PC-9 (cell line): ENCODE measurements around the gene APOL6. TPM values are rescaled to one million over a fixed set of nuclear protein-coding genes. Genes with fewer than 3 reads are reported as not detected.
A peak's percentile ranks its signal among the peaks of the same experiment; 100 is the strongest.
"Not testable (repeated sequence)": the region's sequence is repeated elsewhere in the genome, so short reads cannot be mapped to it uniquely, and the experiment has no call there.

Experiments
- BruUV-seq: library from RNA; stranded (reverse); fragments of 400-500 nt; replicated peaks from 2 replicates; lab custom pipeline; 2021; lab: Mats Ljungman, UMichigan
- CTCF ChIA-PET: fragments of 300-600 bp; sonication (Branson Sonifier 250); formaldehyde crosslinking; loops from one replicate; lab custom pipeline; 2022; ENCODE audit warnings: antibody characterized with exemption; lab: Charles Lee
- POLR2A ChIA-PET: fragments of 300-600 bp; sonication (Branson Sonifier 250); formaldehyde crosslinking; loops from one replicate; lab custom pipeline; 2022; ENCODE audit warnings: antibody characterized with exemption; ENCODE audit not compliant: unreplicated experiment; lab: Charles Lee
- DNase-seq, 2 experiments: peaks; one replicate each; pipeline versions ENCODE4 v3.0.0 to v3.0.0-alpha.2; 2015 to 2022; ENCODE audit warnings: mixed read lengths in 1 of 2
- H2AFZ ChIP-seq: fragments of 200-600 bp; sonication (generic); 2 replicates; pipeline ENCODE4 v1.8.1; 2017; ENCODE audit warnings: antibody characterized with exemption
- H3F3A ChIP-seq: fragments of 200-600 bp; sonication (generic); 2 replicates; pipeline ENCODE4 v1.8.1; 2017; ENCODE audit warnings: antibody characterized with exemption, mild to moderate bottlenecking, low read depth; ENCODE audit not compliant: insufficient read depth
- H3K27ac ChIP-seq: fragments of 200-600 bp; sonication (generic); 2 replicates; pipeline ENCODE4 v1.6.1; 2016; ENCODE audit warnings: mixed run types
- H3K27me3 ChIP-seq: fragments of 200-600 bp; sonication (generic); 2 replicates; pipeline ENCODE4 v1.6.1; 2016; ENCODE audit warnings: low read depth, mixed run types; ENCODE audit not compliant: insufficient read depth
- H3K36me3 ChIP-seq: fragments of 200-600 bp; sonication (generic); 2 replicates; pipeline ENCODE4 v1.6.1; 2016; ENCODE audit warnings: low read depth, mixed run types
- H3K4me1 ChIP-seq: fragments of 200-600 bp; sonication (generic); replicated peaks from 2 replicates; pipeline ENCODE4 v1.6.1; 2016; ENCODE audit warnings: mixed run types; ENCODE audit not compliant: insufficient read depth
- H3K4me2 ChIP-seq: fragments of 200-600 bp; sonication (generic); 2 replicates; pipeline ENCODE4 v1.6.1; 2017; ENCODE audit warnings: mixed run types
- H3K4me3 ChIP-seq: fragments of 200-600 bp; sonication (generic); 2 replicates; pipeline ENCODE4 v1.6.1; 2016; ENCODE audit warnings: mixed run types
- H3K79me2 ChIP-seq: fragments of 200-600 bp; sonication (generic); 2 replicates; pipeline ENCODE4 v1.6.1; 2017; ENCODE audit warnings: low read depth, mixed run types
- H3K9me2 ChIP-seq: fragments of 200-600 bp; sonication (generic); 2 replicates; pipeline ENCODE4 v1.8.1; 2017; ENCODE audit warnings: mild to moderate bottlenecking; ENCODE audit not compliant: insufficient read depth
- H3K9me3 ChIP-seq: fragments of 200-600 bp; sonication (generic); 2 replicates; pipeline ENCODE4 v1.8.1; 2016; ENCODE audit warnings: low read depth; ENCODE audit not compliant: insufficient read depth
- H4K20me1 ChIP-seq: fragments of 200-600 bp; sonication (generic); 2 replicates; pipeline ENCODE4 v1.8.1; 2017; ENCODE audit not compliant: insufficient read depth
- CTCF ChIP-seq: fragments of 200-600 bp; sonication (generic); conservative IDR thresholded peaks from 2 replicates; pipeline ENCODE4 v1.6.1; 2017; ENCODE audit warnings: mixed run types, antibody characterized with exemption, mild to moderate bottlenecking, moderate library complexity
- EZH2 ChIP-seq: fragments of 200-600 bp; sonication (generic); IDR thresholded peaks from 2 replicates; pipeline ENCODE4 v1.8.0; 2017; ENCODE audit warnings: antibody characterized with exemption, low read depth
- intact Hi-C: fragments of 100-400 bp; cut with micrococcal nuclease; formaldehyde crosslinking; loops from one replicate; pipeline ENCODE4 v1.10.0; 2022; ENCODE audit not compliant: unreplicated experiment
- total RNA-seq: library from RNA; stranded (reverse); gene quantifications from 2 replicates; pipeline ENCODE4 v1.2.3, GENCODE V29; 2021

APOL6 gene
- total RNA-seq, 1 experiment from 2014 or later = 18.6 TPM

GRCh38 chr22:35621451-35621850, 26.8 kb upstream of the APOL6 start:
- peaks cover 10% of the 10 kb centered on the region for H3K79me2 ChIP-seq
- no peaks in the 10 kb centered on the region for H3K9me2 ChIP-seq
- H3F3A ChIP-seq = peaks cover 22% of the 10 kb centered on the region
- H2AFZ ChIP-seq = no peak overlapping the region
- ChIA-PET POLR2A (interaction anchor here (0.7 kb wide), 1 partner anchor 38 kb away, joined by 4 read pairs; no protein-coding TSS in a partner anchor), CTCF (interaction anchor here (1.2 kb wide), 1 partner anchor 444 kb away, joined by 3 read pairs; no protein-coding TSS in a partner anchor)
- peak overlapping the region; percentile 48; the same call in 1 of the 2 replicates for H3K4me3 ChIP-seq
- H3K4me2 ChIP-seq = peak overlapping the region; percentile 88
- H3K27me3 ChIP-seq = no peaks in the 10 kb centered on the region
- H3K27ac ChIP-seq = peak overlapping the region; percentile 83
- no peak for TF ChIP-seq CTCF
- intact Hi-C loops = loop anchor here (5.0 to 10.0 kb wide), 3 partner anchors 84 to 653 kb away; no protein-coding TSS in a partner anchor
- no peaks in the 10 kb centered on the region for H3K9me3 ChIP-seq
- no TSS peak for BruUV-seq
- no peaks in the 10 kb centered on the region for H3K36me3 ChIP-seq
- H3K4me1 ChIP-seq = peaks cover 38% of the 10 kb centered on the region
- no peaks in the 10 kb centered on the region for H4K20me1 ChIP-seq
- no peak for DNase-seq

GRCh38 chr22:35622191-35622913, 25.9 kb upstream of the APOL6 start:
- no peak for TF ChIP-seq CTCF
- no peak for TF ChIP-seq EZH2
- Histone ChIP-seq H3K9me3 (no peaks in the 10 kb centered on the region), H3K4me2 (peak overlapping the region; percentile 88), H3K9me2 (no peaks in the 10 kb centered on the region), H3K79me2 (peaks cover 10% of the 10 kb centered on the region), H3K4me3 (peak overlapping the region; percentile 48; the same call in 1 of the 2 replicates), H3K36me3 (no peaks in the 10 kb centered on the region), H3K27me3 (no peaks in the 10 kb centered on the region), H4K20me1 (no peaks in the 10 kb centered on the region), H3F3A (peaks cover 28% of the 10 kb centered on the region), H2AFZ (no peak overlapping the region), H3K27ac (peak overlapping the region; percentile 83), H3K4me1 (peaks cover 44% of the 10 kb centered on the region)
- BruUV-seq = no TSS peak
- POLR2A ChIA-PET = interaction anchor here (0.6 to 1.3 kb wide), 6 partner anchors 28 to 502 kb away, joined by 3 to 13 read pairs (median 6); no protein-coding TSS in a partner anchor
- CTCF ChIA-PET = interaction anchor here (0.6 to 1.2 kb wide), 6 partner anchors 20 to 443 kb away, joined by 3 to 9 read pairs (median 6); no protein-coding TSS in a partner anchor
- DNase-seq = peak; percentile 96 to 99
- intact Hi-C loops = loop anchor here (1.0 to 10.0 kb wide), 10 partner anchors 20 to 652 kb away; no protein-coding TSS in a partner anchor

- H3K27me3 ChIP-seq, DNase-seq, H3K4me2 ChIP-seq, BruUV-seq, H3K36me3 ChIP-seq, H4K20me1 ChIP-seq, H3K4me3 ChIP-seq, H3K9me3 ChIP-seq, CTCF ChIA-PET, H3K27ac ChIP-seq, H2AFZ ChIP-seq, H3K9me2 ChIP-seq, POLR2A ChIA-PET: not testable (repeated sequence)
- H3K79me2 ChIP-seq = peaks cover 10% of the 10 kb centered on the region
- intact Hi-C loops = loop anchor here (1.0 to 10.0 kb wide), 5 partner anchors 87 to 651 kb away; no protein-coding TSS in a partner anchor
- H3K4me1 ChIP-seq = peaks cover 51% of the 10 kb centered on the region
- H3F3A ChIP-seq = peaks cover 39% of the 10 kb centered on the region
Measured at GRCh38 chr22:35623885-35624284, 24.4 kb upstream of the APOL6 start.
